ENCODE measurements around the gene C1orf232. TPM values are rescaled to one million over a fixed set of nuclear protein-coding genes. Genes with fewer than 3 reads are reported as not detected.

C1orf232 gene
- total and polyA plus RNA-seq, 2 of the 4 experiments (the other 2 are of a cell fraction): not detected

GRCh38 chr1:26210147-26210870, 41.5 kb upstream of the C1orf232 start:
- H3K79me1 ChIP-seq (ENCODE audit: low read depth in 1 of 2, low read length in 2 of 2): no peaks in the 10 kb centered on the region
- H3K56ac ChIP-seq (ENCODE audit: extremely low read depth, insufficient read depth, low read length): no peak overlapping the region
- no peak overlapping the region for H3K9ac ChIP-seq (ENCODE audit: low read depth, low read length)
- intact Hi-C loops (cut with micrococcal nuclease) (no loop called here), in situ Hi-C loops (cut with MboI; ENCODE audit: low sequenced_read_pairs) (no loop called here), dilution Hi-C loops (cut with HindIII; ENCODE audit: low sequenced_read_pairs, unreplicated experiment) (no loop called here)
- H3K4ac ChIP-seq (ENCODE audit: low read depth, low read length): no peak overlapping the region
- H3K4me3 ChIP-seq (ENCODE audit: insufficient read depth, low read depth, low read length): no peak overlapping the region
- TF ChIP-seq MXI1 (IDR thresholded peaks at IDR 0.05; ENCODE audit: borderline replicate concordance, low read depth, low read length) (no peak), CHD1 (IDR thresholded peaks at IDR 0.05; ENCODE audit: low read depth, low read length) (no peak), FOS (IDR thresholded peaks at IDR 0.05; ENCODE audit: low read depth, low read length) (no peak), USF2 (IDR thresholded peaks at IDR 0.05; ENCODE audit: low read depth, low read length) (no peak), CEBPB (IDR thresholded peaks at IDR 0.05; ENCODE audit: low read depth, low read length) (no peak), SMC3 (IDR thresholded peaks at IDR 0.05; ENCODE audit: low read depth, low read length) (no peak), RAD21 (IDR thresholded peaks at IDR 0.05; ENCODE audit: low read length) (no peak), MAFK (IDR thresholded peaks at IDR 0.05; ENCODE audit: low read depth, low read length) (no peak), RCOR1 (IDR thresholded peaks at IDR 0.05; ENCODE audit: insufficient replicate concordance, low read length) (no peak), CTCF (conservative IDR thresholded peaks at IDR 0.05; ENCODE audit: low read depth, low read length) (no peak), NFE2L2 (IDR thresholded peaks at IDR 0.05; ENCODE audit: low read depth, low read length) (no peak), BHLHE40 (IDR thresholded peaks at IDR 0.05; ENCODE audit: low read depth, low read length) (no peak), RFX5 (IDR thresholded peaks at IDR 0.05; ENCODE audit: low read depth, low read length) (no peak)
- TF ChIP-seq, protein P1, sequence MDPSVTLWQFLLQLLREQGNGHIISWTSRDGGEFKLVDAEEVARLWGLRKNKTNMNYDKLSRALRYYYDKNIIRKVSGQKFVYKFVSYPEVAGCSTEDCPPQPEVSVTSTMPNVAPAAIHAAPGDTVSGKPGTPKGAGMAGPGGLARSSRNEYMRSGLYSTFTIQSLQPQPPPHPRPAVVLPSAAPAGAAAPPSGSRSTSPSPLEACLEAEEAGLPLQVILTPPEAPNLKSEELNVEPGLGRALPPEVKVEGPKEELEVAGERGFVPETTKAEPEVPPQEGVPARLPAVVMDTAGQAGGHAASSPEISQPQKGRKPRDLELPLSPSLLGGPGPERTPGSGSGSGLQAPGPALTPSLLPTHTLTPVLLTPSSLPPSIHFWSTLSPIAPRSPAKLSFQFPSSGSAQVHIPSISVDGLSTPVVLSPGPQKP (IDR thresholded peaks at IDR 0.05; ENCODE audit: borderline replicate concordance, low read depth, low read length): no peak
- ChIA-PET CTCF (no interaction called here), POLR2A (ENCODE audit: unreplicated experiment) (no interaction called here)
- H3K23ac ChIP-seq (ENCODE audit: low read depth, low read length): no peak overlapping the region
- H2AK5ac ChIP-seq (ENCODE audit: low read depth, low read length): no peak overlapping the region
- no peak overlapping the region for H2BK120ac ChIP-seq (ENCODE audit: low read depth, low read length)
- ATAC-seq (ENCODE audit: low read depth) (no peak), DNase-seq (no peak)
- no peaks in the 10 kb centered on the region for H3K4me1 ChIP-seq (ENCODE audit: control insufficient read depth, insufficient read depth, low read length)
- H3K14ac ChIP-seq (replicated peaks; ENCODE audit: low read depth, low read length): no peak overlapping the region
- WGBS, 2 experiments (ENCODE audit: extremely low coverage in 2 of 2, insufficient read length in 1 of 2): 72% methylated on average over 2 of the region's 5 CpGs; no CpG with 5 or more reads in 1 of the 2 experiments
- no peaks in the 10 kb centered on the region for H3K36me3 ChIP-seq (ENCODE audit: control insufficient read depth, insufficient read depth, low read length)
- H2BK15ac ChIP-seq (ENCODE audit: low read depth, low read length): no peak overlapping the region
- no peak overlapping the region for H3K4me2 ChIP-seq (ENCODE audit: low read depth, low read length)
- no peaks in the 10 kb centered on the region for H4K20me1 ChIP-seq (ENCODE audit: insufficient read depth, low read length)
- no TSS peak for BruUV-seq (replicated peaks)
- H3K18ac ChIP-seq (ENCODE audit: low read depth, low read length): no peak overlapping the region
- no peak overlapping the region for H2AFZ ChIP-seq (replicated peaks; ENCODE audit: low read length, poor library complexity)
- no peak overlapping the region for H2BK5ac ChIP-seq (ENCODE audit: low read depth, low read length, poor library complexity, severe bottlenecking)
- no peaks in the 10 kb centered on the region for H3K9me1 ChIP-seq (ENCODE audit: insufficient read depth, low read length)
- H3K27me3 ChIP-seq (ENCODE audit: control insufficient read depth, insufficient read depth, low read length): peaks cover 26% of the 10 kb centered on the region
- H2AK9ac ChIP-seq (replicated peaks; ENCODE audit: low read depth, low read length, poor library complexity): no peak overlapping the region
- no peak overlapping the region for H4K91ac ChIP-seq (ENCODE audit: insufficient read depth, low read depth, low read length)
- no peak overlapping the region for H4K5ac ChIP-seq (ENCODE audit: low read depth, low read length)
- no peak overlapping the region for H3K27ac ChIP-seq (ENCODE audit: insufficient read depth, low read length)
- no peaks in the 10 kb centered on the region for H3K9me3 ChIP-seq (ENCODE audit: control insufficient read depth, insufficient read depth, low read length)
- no peak overlapping the region for H2BK20ac ChIP-seq (ENCODE audit: low read depth, low read length)
- H4K8ac ChIP-seq (ENCODE audit: low read depth in 2 of 2, low read length in 2 of 2): no peak overlapping the region

All from IMR-90 (cell line).